ENCODE measurements around the gene ZFYVE21.

ZFYVE21 gene

GRCh38 chr14:103731916-103732867, 16.6 kb downstream of the ZFYVE21 start:
- ChIA-PET POLR2A (no interaction called here), CTCF (no interaction called here)
- TF ChIP-seq, protein P1, sequence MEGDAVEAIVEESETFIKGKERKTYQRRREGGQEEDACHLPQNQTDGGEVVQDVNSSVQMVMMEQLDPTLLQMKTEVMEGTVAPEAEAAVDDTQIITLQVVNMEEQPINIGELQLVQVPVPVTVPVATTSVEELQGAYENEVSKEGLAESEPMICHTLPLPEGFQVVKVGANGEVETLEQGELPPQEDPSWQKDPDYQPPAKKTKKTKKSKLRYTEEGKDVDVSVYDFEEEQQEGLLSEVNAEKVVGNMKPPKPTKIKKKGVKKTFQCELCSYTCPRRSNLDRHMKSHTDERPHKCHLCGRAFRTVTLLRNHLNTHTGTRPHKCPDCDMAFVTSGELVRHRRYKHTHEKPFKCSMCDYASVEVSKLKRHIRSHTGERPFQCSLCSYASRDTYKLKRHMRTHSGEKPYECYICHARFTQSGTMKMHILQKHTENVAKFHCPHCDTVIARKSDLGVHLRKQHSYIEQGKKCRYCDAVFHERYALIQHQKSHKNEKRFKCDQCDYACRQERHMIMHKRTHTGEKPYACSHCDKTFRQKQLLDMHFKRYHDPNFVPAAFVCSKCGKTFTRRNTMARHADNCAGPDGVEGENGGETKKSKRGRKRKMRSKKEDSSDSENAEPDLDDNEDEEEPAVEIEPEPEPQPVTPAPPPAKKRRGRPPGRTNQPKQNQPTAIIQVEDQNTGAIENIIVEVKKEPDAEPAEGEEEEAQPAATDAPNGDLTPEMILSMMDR (IDR thresholded peaks at IDR 0.05; ENCODE audit: control extremely low read depth, extremely low read depth, low read depth, missing control alignments) = no peak
- no peak for DNase-seq (ENCODE audit: extremely low spot score)

DNA sequence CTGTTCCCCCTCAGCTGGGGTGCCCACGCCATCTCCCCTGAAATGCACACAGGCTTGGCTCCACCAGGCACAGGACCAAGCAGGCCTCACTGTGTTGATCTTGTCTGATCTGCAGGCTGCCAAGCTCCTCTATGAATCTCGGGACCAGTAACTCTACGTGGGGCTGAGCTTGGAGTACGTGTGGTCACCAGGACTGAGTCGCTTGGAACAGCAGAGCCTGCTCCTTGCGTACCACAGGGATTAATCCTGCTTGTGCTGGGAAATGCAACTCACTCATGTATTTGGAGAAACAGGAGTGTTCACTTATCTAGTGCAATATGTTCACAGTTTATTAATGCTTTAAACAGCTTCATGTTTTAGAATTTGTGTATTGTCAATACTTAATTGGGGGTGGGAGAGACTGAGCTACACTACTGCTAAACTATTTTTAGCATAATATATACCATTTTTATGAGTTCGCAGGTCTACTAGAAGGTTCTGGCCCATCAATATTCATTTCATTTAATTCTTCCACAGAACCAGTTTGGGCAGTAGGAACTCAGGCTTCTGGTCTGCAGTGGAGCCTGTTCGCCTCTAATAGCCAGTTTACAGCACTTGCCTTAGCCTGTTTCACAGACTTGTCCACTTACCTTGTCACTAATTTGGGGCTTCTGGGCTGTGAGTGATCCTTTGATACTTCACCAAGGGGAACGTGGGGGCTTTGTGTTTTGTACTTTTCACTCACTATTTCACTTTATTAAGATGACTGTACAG, 17.4 kb downstream of the ZFYVE21 start:
- TF ChIP-seq, protein P1 (IDR thresholded peaks at IDR 0.05; ENCODE audit: control extremely low read depth, extremely low read depth, low read depth, missing control alignments) = no peak
- ChIA-PET CTCF (no interaction called here), POLR2A (no interaction called here)
- no peak for DNase-seq (ENCODE audit: extremely low spot score)

GRCh38 chr14:103733651-103734050, 18.0 kb downstream of the ZFYVE21 start:
- ChIA-PET CTCF (no interaction called here), POLR2A (no interaction called here)
- DNase-seq (ENCODE audit: extremely low spot score) = no peak
- TF ChIP-seq, protein P1 (IDR thresholded peaks at IDR 0.05; ENCODE audit: control extremely low read depth, extremely low read depth, low read depth, missing control alignments) = no peak

DNA sequence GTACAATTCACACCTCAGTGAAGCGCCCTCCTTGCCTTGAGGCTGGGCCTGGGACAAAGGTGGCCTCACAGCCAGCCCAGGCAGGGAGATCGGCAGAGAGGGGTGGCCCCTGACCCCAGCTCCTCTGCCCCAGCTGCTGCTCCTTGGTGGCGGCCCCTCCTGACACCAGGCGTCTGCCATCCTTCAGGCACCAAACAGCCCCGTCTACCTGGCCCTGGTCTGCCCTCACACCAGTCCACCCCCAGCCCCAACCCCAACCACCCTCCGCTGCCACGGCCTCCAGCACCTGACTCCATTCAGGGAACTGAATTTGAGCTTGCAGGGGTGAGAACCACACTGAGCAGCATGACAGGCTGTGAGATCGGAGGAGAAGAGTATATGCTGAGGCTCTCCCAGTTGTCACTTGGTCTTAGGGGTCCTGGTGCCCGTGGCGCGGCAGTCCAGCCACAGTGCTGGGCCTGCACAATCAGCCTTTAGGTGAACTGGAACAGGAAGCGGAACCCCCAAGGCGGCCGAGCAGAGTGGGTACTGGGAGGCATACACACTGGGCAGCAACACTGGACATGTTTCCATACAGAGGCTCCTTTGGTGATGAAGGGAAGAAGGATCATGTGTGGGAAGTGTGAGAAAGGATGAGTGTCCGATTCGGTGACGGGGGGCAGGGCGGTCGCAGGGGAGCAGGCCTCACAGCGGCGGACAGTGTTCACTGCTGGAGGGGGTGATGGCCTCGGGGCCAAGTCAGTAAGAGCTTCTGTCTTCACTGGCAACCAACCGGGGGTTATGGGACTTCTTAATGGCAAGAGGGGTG, 18.7 kb downstream of the ZFYVE21 start:
- TF ChIP-seq, protein P1 (IDR thresholded peaks at IDR 0.05; ENCODE audit: control extremely low read depth, extremely low read depth, low read depth, missing control alignments) = no peak
- POLR2A ChIA-PET = no interaction called here
- DNase-seq (ENCODE audit: extremely low spot score) = no peak
- CTCF ChIA-PET = no interaction called here

- DNase-seq (ENCODE audit: extremely low spot score) = no peak
- ChIA-PET POLR2A (no interaction called here), CTCF (interaction anchor here (0.9 to 1.0 kb wide), 2 partner anchors 16 to 19 kb away, joined by 3 read pairs; partner anchors contain the start of gene ZFYVE21)
- TF ChIP-seq, protein P1 (IDR thresholded peaks at IDR 0.05; ENCODE audit: control extremely low read depth, extremely low read depth, low read depth, missing control alignments) = no peak
These were observed 19.4 kb downstream of the ZFYVE21 start for GRCh38 chr14:103735022-103735421.

GRCh38 chr14:103735439-103735814, 19.8 kb downstream of the ZFYVE21 start:
- ChIA-PET CTCF (interaction anchor here (0.9 to 2.1 kb wide), 3 partner anchors 17 to 74 kb away, joined by 3 to 6 read pairs (median 3); partner anchors contain the start of gene ZFYVE21), POLR2A (interaction anchor here (0.6 kb wide), 1 partner anchor 81 kb away, joined by 5 read pairs; no protein-coding TSS in a partner anchor)
- TF ChIP-seq, protein P1 (IDR thresholded peaks at IDR 0.05; ENCODE audit: control extremely low read depth, extremely low read depth, low read depth, missing control alignments) = no peak

More at GRCh38 chr14:103735439-103735814, 19.8 kb downstream of the ZFYVE21 start:
- no peak for DNase-seq (ENCODE audit: extremely low spot score)

Measured in GM10248 (cell line).